ENCODE measurements around the gene OLIG2.

Gene OLIG2

DNA sequence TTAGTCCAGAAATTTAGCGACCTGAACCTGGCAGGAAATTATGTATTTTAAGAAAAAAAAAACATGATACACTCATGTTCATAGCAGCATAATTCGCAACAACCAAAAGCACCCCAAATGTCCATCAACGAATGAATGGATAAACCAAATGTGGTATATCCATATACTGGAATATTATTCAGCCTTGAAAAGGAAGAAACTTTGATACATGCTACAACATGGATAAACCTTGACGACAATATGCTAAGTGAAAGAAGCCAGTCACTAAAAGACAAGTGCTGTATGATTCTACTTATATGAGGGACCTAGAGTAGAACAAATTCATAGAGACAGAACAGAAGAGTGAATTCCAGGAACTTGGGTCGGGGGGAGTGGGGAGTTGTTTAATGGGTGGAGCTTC lies 43.5 kb downstream of the OLIG2 start:
- DNase-seq = no peak

DNA sequence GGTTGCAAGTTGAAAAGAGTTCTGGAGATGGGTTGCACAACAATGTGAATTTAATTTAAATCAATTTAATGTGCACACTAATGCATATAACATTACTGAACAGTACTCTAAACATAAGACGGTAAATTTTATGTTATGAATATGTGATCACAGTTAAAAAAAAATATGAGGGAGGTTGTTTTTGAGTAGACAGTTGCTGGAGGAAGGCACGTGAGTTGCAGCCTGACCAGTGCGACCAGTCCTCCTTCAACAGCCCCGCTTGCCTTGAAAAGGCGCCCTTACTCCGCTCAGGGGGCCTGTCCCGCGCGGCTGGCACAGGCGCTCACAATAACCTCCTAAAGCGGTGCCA lies 43.9 kb downstream of the OLIG2 start:
- DNase-seq = no peak

DNA sequence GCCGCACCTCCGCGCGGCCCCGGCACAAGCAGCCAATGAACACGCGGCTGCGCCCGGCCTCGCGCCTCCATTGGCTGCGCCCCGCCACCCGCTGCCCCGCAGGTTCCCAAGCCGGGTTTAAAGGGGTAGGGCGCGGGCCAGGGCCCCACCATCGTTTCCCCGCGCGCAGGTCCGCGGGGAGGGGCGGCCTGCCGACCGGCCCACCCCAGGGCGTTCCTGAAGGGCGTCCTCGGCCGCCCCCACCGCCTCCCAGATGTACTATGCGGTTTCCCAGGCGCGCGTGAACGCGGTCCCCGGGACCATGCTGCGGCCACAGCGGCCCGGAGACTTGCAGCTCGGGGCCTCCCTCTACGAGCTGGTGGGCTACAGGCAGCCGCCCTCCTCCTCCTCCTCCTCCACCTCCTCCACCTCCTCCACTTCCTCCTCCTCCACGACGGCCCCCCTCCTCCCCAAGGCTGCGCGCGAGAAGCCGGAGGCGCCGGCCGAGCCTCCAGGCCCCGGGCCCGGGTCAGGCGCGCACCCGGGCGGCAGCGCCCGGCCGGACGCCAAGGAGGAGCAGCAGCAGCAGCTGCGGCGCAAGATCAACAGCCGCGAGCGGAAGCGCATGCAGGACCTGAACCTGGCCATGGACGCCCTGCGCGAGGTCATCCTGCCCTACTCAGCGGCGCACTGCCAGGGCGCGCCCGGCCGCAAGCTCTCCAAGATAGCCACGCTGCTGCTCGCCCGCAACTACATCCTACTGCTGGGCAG lies 44.4 kb downstream of the OLIG2 start, which contains the start of gene OLIG1:
TSS of gene OLIG1 (plus strand) at position 148 of the 750 bp plus-strand sequence. CDS start at position 254, 106 bp downstream.
- DNase-seq = no peak

DNA sequence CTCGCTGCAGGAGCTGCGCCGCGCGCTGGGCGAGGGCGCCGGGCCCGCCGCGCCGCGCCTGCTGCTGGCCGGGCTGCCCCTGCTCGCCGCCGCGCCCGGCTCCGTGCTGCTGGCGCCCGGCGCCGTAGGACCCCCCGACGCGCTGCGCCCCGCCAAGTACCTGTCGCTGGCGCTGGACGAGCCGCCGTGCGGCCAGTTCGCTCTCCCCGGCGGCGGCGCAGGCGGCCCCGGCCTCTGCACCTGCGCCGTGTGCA lies 44.9 kb downstream of the OLIG2 start:
- DNase-seq = no peak

DNA sequence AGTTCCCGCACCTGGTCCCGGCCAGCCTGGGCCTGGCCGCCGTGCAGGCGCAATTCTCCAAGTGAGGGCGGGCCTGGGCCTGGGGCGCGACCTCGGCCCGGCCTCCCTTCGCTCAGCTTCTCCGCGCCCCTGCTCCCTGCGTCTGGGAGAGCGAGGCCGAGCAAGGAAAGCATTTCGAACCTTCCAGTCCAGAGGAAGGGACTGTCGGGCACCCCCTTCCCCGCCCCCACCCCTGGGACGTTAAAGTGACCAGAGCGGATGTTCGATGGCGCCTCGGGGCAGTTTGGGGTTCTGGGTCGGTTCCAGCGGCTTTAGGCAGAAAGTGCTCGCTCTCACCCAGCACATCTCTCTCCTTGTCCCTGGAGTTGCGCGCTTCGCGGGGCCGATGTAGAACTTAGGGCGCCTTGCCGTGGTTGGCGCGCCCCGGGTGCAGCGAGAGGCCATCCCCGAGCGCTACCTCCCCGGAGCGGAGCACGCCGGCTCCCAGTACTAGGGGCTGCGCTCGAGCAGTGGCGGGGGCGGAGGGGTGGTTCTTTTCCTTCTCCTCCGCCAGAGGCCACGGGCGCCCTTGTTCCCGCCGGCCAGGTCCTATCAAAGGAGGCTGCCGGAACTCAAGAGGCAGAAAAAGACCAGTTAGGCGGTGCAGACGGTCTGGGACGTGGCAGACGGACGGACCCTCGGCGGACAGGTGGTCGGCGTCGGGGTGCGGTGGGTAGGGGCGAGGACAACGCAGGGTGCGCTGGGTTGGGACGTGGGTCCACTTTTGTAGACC lies 45.4 kb downstream of the OLIG2 start:
- DNase-seq = no peak

DNA sequence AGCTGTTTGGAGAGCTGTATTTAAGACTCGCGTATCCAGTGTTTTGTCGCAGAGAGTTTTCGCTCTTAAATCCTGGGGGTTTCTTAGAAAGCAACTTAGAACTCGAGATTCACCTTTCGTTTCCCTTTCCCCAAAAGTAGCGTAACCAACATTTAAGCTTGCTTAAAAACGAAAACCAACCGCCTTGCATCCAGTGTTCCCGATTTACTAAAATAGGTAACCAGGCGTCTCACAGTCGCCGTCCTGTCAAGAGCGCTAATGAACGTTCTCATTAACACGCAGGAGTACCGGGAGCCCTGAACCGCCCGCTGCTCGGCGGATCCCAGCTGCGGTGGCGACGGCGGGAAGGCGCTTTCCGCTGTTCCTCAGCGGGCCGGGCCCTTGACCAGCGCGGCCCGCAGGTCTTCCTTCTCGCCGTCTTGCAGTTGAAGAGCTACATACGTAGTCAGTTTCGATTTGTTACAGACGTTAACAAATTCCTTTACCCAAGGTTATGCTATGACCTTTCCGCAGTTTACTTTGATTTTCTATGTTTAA lies 46.1 kb downstream of the OLIG2 start:
- DNase-seq = no peak

DNA sequence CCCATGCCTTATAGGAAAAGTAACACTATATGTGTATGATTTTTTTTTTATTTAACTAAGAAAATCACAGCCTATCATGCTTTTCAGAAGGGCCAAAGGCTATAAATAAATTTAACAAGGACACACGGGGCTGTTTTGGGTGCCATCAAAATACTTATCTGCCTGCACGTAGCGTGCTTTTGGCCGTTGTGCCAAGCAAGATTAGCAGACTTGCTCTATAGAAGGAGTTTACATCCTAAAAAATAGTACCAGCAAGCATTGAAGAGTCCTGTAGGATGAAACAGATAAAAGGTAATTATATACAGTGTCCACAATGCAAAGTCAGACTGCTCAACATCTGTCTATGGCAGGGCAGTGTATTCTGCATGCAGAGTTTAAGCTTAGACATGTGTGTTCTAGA lies 47.9 kb downstream of the OLIG2 start:
- no peak for DNase-seq

DNA sequence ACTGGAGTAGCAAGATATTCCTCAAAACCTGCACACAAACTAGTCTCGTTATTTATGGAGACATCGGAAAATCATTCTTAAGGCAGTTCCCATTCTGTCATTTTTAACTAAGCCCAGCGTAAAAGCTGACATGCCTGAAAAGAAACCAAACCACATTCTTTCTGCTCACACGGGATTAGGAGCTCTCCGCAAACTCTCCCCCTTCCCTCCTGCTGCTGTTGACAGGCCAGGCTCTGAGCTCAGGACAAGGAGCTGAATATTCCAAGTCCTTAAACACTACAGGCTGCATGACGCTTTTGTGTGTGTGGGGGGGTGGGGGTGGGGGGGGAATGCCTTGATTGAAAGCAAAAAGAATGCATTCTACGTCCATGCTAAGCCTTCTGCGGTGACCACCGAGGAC lies 49.4 kb downstream of the OLIG2 start:
- DNase-seq = no peak

DNA sequence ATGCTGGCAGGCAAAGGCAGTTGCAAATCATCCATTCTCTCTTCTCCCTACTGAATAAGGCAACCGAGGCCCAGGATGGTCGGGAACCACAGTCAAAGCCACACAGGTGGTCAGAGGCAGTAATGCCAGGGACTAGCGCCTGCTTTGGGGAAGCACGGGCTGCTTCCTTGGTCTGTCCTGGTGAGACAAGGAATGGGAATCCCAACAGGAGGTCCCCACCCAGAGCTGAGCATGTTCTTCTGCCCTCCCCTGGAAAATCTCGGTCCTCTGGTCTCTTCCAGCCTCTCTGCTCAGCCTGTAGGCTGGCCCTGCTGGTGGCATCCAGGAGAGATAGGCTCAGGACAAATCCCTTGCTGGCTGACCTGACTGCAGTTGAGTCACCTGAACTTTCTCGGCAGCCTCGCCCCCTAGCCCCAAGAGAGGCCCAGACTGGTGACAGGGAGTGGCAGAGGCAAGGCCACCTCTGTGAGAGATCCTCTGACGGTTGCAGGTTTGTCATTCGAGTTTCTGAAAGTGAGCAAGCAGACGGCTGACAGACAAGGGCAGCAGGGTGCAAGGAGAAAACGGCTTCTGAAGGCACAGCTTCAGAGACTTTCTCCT lies 50.0 kb downstream of the OLIG2 start:
- DNase-seq = no peak

DNA sequence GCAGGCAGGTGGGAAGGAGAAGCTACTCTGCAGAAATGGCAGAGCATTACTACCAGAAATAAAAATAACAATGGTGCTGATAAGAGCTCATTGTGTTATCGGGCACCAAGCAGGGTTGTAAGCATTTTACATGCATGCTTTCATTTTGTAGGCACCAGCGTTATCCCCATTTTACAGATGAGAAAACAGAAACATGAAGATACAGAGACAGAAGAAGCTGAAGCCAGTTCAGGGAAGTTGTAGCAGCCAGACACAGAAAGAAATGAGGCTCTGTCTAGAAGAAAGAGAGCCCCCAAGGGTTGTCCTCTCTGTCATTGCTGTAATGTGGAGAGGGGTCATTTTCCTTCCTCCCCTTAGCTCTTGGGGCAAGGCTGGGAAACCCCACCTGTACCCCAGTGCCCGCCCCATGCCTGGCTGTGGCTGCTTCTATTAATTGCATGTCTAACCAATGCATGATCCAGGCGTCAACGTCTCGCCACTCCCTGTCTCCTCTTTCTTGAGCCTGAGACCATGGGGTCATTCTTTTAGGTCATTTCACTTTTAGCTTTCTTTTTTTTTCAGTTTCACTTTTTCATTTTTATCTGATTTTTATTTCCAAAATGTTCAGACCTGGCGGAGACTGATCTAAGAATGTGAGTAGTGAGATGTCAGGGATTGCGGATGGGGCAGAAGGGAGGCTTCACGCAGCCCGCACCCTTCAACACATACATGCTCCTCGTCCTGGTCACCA lies 51.0 kb downstream of the OLIG2 start:
- no peak for DNase-seq

Measured in cortex of kidney (tissue), 1 donor.